Activated gamma-delta T cell treated with anti-CD3 and anti-CD28 coated beads, Interleukin-2, amount 50 U/mL, for 16 hours (primary cell): Measurements from ENCODE around the gene ANKRD63.

Experiments
- DNase-seq: peaks from one replicate; pipeline ENCODE4 v3.0.0-alpha.2; 2020; ENCODE audit warnings: low read depth

Gene ANKRD63

GRCh38 chr15:40282869-40283614 lies at the start of gene ANKRD63:
Gene ANKRD63, minus strand, starts transcription at chr15:40283064. Its CDS starts 478 bp downstream, at chr15:40282586.
- DNase-seq: no peak

- no peak for DNase-seq
Observed at GRCh38 chr15:40332113-40332781, 49.4 kb upstream of the ANKRD63 start.

- DNase-seq: no peak
Observed at GRCh38 chr15:40331637-40332036, 48.8 kb upstream of the ANKRD63 start.

DNA sequence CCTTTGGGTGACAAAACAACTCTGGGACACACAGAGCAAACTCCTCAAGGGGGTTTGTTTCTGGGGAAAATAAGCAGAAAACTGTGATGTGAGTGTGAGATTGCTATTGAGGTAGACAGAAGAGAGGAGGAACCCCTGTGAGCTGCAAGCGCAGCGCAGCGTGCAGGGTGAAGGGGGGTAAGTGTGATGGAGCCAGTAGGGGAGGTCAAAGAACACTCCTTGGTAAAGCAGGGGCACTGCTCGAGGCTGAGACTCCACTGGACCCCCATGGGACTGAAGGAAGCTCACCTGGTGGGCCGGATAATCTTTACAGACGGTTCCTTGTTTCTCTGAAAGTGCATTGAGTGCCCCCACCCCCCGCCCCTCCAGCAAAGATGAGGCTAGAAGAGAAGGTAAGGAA lies 48.2 kb upstream of the ANKRD63 start:
- DNase-seq: no peak

DNA sequence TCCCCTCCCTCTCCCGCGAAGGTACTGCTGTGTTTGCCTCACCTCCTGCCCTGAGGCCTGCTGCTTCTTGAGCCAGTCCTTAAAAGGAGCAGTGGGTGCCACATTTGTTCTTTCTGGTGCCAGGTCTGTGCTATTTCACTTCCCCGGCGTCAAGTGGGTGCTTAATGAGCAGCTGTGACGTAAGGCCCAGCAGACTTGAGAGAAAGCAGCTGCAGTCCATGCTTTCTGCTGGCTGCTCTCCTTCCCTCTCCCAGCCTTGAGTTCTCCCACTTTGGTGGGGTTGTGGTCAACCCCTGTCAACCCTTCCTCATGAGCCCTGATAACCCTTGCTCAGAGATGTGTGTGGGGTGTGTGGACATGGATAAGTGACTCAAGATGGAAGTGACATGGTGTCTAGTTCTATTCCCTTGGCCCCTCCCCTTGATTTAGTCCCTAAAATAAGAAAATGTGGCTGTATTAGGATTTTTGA lies 47.5 kb upstream of the ANKRD63 start:
- DNase-seq: no peak

DNA sequence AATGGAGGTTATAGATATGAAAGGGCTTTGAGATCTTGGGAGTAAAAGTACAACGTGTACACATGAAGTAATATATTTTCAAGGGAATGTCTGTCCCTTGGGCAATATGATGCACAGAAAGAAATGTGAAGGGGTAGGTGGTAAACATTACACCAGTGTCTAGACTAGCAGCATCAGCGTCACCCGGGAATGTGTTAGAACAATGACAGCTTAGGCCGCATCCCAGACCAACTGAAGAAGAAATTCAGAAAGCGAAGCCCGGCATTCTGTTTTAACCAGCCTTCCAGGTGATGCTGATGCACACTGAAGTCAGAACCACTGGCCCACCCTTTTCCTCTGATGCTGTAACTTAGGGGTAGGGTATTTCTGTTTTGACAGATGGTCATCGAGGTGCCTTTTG lies 46.9 kb upstream of the ANKRD63 start:
- no peak for DNase-seq

DNA sequence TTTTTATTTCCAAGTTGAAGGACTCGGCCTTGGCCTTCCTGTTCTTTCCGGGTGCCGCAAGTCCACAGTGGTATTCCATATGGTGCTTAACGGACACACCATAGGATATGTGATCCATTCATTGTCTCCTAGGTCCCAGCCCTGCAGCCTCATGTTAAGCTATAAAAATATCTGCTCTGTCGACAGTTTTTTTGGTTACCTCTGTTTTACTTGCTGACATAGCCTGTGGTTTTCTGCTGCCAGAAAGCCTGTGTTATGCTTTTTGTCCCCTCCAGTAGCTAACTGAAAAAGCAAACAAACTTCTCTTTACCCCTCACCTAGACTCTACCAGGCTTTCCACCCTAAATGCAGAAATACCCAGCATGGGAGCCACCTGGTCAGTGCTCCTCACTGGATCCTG lies 45.9 kb upstream of the ANKRD63 start:
- no peak for DNase-seq

- no peak for DNase-seq
Observed at GRCh38 chr15:40328176-40328575, 45.3 kb upstream of the ANKRD63 start.

DNA sequence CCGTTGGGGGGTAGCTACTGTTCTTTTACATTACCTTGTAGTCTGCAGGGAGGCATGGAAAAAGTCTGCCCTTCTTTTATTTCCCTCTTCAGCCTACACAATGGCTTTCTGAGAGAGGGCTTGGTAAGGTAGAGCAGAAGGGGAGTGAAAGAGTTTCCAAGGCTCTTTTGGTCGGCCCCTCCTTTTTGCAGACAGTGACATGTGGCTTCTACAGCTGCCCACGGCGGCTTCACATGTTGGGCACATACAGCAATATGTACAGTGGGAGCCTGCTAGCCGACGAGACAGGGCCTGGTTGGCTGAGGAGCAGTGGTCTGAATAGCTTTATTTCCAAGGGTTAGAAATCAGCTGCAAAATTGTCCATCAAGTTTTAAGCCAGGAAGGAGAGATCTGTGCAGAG lies 44.6 kb upstream of the ANKRD63 start:
- DNase-seq: no peak

GRCh38 chr15:40325700-40326099 lies 42.8 kb upstream of the ANKRD63 start:
- DNase-seq: no peak

DNA sequence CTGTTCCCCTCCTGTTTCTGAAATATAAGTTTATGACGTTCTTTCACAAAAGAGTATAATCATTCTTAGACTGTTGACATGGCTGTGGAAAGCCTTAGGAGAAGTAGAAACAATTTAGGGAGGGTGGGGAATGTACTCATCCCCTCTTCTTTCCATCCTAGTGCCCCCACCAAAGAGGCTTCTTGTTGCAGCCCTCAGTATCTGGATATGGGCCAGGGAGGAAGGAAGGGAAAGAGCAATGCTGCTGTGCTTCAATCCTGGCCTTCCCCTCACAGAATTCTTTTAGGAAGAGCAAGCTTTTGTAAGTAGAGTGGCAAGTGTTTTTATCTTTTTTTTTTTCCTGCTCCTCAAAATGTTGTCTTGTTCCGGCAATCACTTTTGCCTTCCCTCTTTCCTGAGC lies 42.3 kb upstream of the ANKRD63 start:
- DNase-seq: no peak

GRCh38 chr15:40323953-40324937 lies 41.4 kb upstream of the ANKRD63 start:
- no peak for DNase-seq

GRCh38 chr15:40323239-40323952 lies 40.5 kb upstream of the ANKRD63 start, which contains the start of gene INAFM2:
Gene INAFM2, plus strand, starts transcription at chr15:40323692. Its CDS starts 364 bp downstream, at chr15:40324056.
- peak; percentile 87 for DNase-seq

DNA sequence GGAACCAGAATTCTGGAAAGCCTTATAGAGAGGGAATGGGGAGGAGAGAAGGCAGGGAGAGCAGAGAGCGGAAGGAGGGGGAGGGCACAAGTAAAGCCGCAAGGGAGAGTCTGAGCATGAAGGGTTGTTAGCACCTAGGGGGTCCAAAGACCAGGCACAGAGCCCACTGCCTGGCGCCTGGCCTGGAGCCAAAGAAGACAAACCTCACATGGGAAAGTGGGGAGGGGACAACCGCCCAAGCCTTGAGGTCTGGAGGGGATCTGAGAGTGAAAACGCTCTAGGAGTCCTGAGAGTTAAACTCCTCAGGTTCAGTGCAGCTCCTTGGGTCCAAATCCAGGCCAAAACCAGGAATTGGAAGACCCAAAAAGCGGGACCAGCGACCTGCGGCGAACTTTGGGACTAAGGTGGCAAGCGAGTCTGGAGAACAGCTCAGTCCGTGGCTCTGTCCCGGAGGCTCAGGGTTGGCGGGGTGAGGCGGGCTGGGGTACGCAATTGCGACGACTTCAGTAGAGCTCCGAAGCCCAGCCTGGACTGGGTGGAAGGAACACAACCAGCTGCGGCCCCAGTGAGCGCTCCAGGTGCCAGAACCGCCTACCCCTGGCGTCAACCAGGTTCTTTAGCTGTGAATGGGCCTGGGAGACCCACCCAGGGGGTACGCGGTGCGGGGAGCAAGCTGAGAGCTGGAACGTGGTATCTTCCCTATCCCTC lies 39.8 kb upstream of the ANKRD63 start:
- DNase-seq: no peak

DNA sequence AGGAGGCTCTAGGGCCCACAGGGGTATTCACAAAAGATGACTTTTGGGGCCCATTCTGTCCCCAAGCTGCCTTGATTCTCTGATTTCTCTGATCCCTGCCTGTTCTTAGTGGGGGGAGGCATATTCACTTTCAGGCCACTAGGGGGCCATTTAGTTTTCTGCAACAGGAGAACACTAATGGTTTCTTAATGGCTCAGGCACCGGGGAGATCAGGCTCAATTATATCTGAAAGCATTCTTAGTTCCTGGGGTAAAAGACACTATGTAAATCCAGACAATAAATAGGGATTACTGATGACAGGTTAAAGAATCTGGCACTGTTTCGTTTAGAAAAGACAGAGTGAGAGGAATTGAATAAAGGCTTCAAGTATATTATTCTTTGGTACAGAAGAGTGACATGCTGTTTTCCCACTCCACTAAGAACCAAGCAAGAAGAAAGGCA lies 38.1 kb upstream of the ANKRD63 start:
- peak; percentile 46 for DNase-seq

- no peak for DNase-seq
Observed at GRCh38 chr15:40320409-40320808, 37.5 kb upstream of the ANKRD63 start.

- no peak for DNase-seq
Observed at GRCh38 chr15:40317580-40317979, 34.7 kb upstream of the ANKRD63 start.

DNA sequence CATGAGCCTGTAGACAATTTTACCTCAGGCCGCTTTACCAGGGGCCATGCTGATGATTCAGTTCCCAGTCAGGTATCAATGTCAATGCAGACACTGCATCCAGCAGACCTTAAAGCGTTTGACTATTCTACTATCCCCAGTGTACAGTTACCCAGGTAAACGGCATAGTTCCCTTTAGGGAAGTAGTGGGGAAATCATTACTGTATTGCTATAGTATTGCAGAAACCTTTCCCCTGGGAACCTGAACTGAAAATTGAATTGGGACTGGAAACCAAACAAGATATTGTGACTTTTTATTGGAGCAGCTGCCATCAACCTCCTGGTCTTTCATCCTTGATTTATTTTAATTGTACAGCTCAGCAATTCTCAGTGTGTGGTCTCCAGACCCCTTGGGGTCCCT lies 34.1 kb upstream of the ANKRD63 start:
- DNase-seq: no peak

- no peak for DNase-seq
Observed at GRCh38 chr15:40314723-40315276, 31.9 kb upstream of the ANKRD63 start.
